ENCODE measurements around the gene AKAP13. TPM values are rescaled to one million over a fixed set of nuclear protein-coding genes. Genes with fewer than 3 reads are reported as not detected.

The AKAP13 gene
- total and polyA plus RNA-seq, 3 donors from 2014 or later = 79.5 to 207 (median 187) TPM

- H3K4me1 ChIP-seq = peaks cover 51% of the 10 kb centered on the region
- H3K9me3 ChIP-seq = no peaks in the 10 kb centered on the region
- no peak for DNase-seq
- peak overlapping the region; percentile 82 to 91 for H3K27ac ChIP-seq
- intact Hi-C loops (cut with DNase I; ENCODE audit: low total_unique reads) = no loop called here
- H3K36me3 ChIP-seq (ENCODE audit: low read depth, missing control alignments) = no peaks in the 10 kb centered on the region
- H3K4me3 ChIP-seq = no peak overlapping the region
- TF ChIP-seq, protein P1, sequence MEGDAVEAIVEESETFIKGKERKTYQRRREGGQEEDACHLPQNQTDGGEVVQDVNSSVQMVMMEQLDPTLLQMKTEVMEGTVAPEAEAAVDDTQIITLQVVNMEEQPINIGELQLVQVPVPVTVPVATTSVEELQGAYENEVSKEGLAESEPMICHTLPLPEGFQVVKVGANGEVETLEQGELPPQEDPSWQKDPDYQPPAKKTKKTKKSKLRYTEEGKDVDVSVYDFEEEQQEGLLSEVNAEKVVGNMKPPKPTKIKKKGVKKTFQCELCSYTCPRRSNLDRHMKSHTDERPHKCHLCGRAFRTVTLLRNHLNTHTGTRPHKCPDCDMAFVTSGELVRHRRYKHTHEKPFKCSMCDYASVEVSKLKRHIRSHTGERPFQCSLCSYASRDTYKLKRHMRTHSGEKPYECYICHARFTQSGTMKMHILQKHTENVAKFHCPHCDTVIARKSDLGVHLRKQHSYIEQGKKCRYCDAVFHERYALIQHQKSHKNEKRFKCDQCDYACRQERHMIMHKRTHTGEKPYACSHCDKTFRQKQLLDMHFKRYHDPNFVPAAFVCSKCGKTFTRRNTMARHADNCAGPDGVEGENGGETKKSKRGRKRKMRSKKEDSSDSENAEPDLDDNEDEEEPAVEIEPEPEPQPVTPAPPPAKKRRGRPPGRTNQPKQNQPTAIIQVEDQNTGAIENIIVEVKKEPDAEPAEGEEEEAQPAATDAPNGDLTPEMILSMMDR (IDR thresholded peaks at IDR 0.05) = no peak
- no peak for TF ChIP-seq POLR2A (IDR thresholded peaks at IDR 0.05)
- WGBS, 2 donors = 61 to 78% methylated on average over 10 to 15 of the region's 15 CpGs
- no peaks in the 10 kb centered on the region for H3K27me3 ChIP-seq
Observed at GRCh38 chr15:85752124-85752475, 371.7 kb downstream of the AKAP13 start.

GRCh38 chr15:85752491-85752961, 372.1 kb downstream of the AKAP13 start:
- no peaks in the 10 kb centered on the region for H3K27me3 ChIP-seq
- TF ChIP-seq, protein P1 (IDR thresholded peaks at IDR 0.05) = no peak
- TF ChIP-seq POLR2A (IDR thresholded peaks at IDR 0.05) = no peak
- intact Hi-C loops (cut with DNase I; ENCODE audit: low total_unique reads) = no loop called here
- no peak overlapping the region for H3K27ac ChIP-seq
- no peaks in the 10 kb centered on the region for H3K9me3 ChIP-seq
- WGBS, 2 donors = 63 to 76% methylated on average over 6 to 8 of the region's 8 CpGs
- no peak overlapping the region for H3K4me3 ChIP-seq
- no peak for DNase-seq
- H3K36me3 ChIP-seq (ENCODE audit: low read depth, missing control alignments) = no peaks in the 10 kb centered on the region
- H3K4me1 ChIP-seq = peaks cover 51% of the 10 kb centered on the region

GRCh38 chr15:85753261-85753660, 372.9 kb downstream of the AKAP13 start:
- Histone ChIP-seq H3K27ac (no peak overlapping the region), H3K9me3 (no peaks in the 10 kb centered on the region), H3K27me3 (no peaks in the 10 kb centered on the region), H3K4me1 (peaks cover 51% of the 10 kb centered on the region), H3K36me3 (ENCODE audit: low read depth, missing control alignments) (no peaks in the 10 kb centered on the region), H3K4me3 (no peak overlapping the region)
- DNase-seq = no peak
- WGBS, 2 donors = 83 to 100% methylated on average over 1 of the region's 1 CpG
- intact Hi-C loops (cut with DNase I; ENCODE audit: low total_unique reads) = no loop called here
- TF ChIP-seq, protein P1 (IDR thresholded peaks at IDR 0.05) = no peak
- TF ChIP-seq POLR2A (IDR thresholded peaks at IDR 0.05) = no peak

- H3K9me3 ChIP-seq = no peaks in the 10 kb centered on the region
- H3K36me3 ChIP-seq (ENCODE audit: low read depth, missing control alignments) = no peaks in the 10 kb centered on the region
- DNase-seq = no peak
- TF ChIP-seq, protein P1 (IDR thresholded peaks at IDR 0.05) = no peak
- TF ChIP-seq POLR2A (IDR thresholded peaks at IDR 0.05) = no peak
- 89 to 97% methylated on average over 10 of the region's 10 CpGs for WGBS, 2 donors
- H3K27me3 ChIP-seq = no peaks in the 10 kb centered on the region
- peaks cover 50% of the 10 kb centered on the region for H3K4me1 ChIP-seq
- intact Hi-C loops (cut with DNase I; ENCODE audit: low total_unique reads) = no loop called here
- no peak overlapping the region for H3K4me3 ChIP-seq
- H3K27ac ChIP-seq = no peak overlapping the region
Observed at GRCh38 chr15:85753791-85754452, 373.5 kb downstream of the AKAP13 start.

GRCh38 chr15:85754989-85755388, 374.6 kb downstream of the AKAP13 start:
- Histone ChIP-seq H3K27me3 (no peaks in the 10 kb centered on the region), H3K4me3 (no peak overlapping the region), H3K27ac (no peak overlapping the region), H3K9me3 (no peaks in the 10 kb centered on the region), H3K36me3 (ENCODE audit: low read depth, missing control alignments) (no peaks in the 10 kb centered on the region), H3K4me1 (peaks cover 50% of the 10 kb centered on the region)
- 40 to 46% methylated on average over 4 to 7 of the region's 7 CpGs for WGBS, 2 donors
- no peak for TF ChIP-seq POLR2A (IDR thresholded peaks at IDR 0.05)
- TF ChIP-seq, protein P1 (IDR thresholded peaks at IDR 0.05) = no peak
- DNase-seq = peak; percentile 79
- intact Hi-C loops (cut with DNase I; ENCODE audit: low total_unique reads) = no loop called here

All from testis (tissue), 3 donors.